ENCODE measurements around the gene CACNA2D3.

CACNA2D3 gene

GRCh38 chr3:54131026-54131605, 8.8 kb downstream of the CACNA2D3 start:
- no peak for DNase-seq

- no peak for DNase-seq
Observed at GRCh38 chr3:54131890-54132289, 9.5 kb downstream of the CACNA2D3 start.

GRCh38 chr3:54132685-54133084, 10.3 kb downstream of the CACNA2D3 start:
- DNase-seq: no peak

- no peak for DNase-seq
Observed at GRCh38 chr3:54133196-54133595, 10.8 kb downstream of the CACNA2D3 start.

GRCh38 chr3:54134155-54134554, 11.8 kb downstream of the CACNA2D3 start:
- no peak for DNase-seq

GRCh38 chr3:54134713-54135112, 12.4 kb downstream of the CACNA2D3 start:
- no peak for DNase-seq

GRCh38 chr3:54137311-54137710, 15.0 kb downstream of the CACNA2D3 start:
- no peak for DNase-seq

- DNase-seq: no peak
Observed at GRCh38 chr3:54138937-54139547, 16.7 kb downstream of the CACNA2D3 start.

GRCh38 chr3:54139630-54140029, 17.3 kb downstream of the CACNA2D3 start:
- no peak for DNase-seq

GRCh38 chr3:54144284-54144683, 21.9 kb downstream of the CACNA2D3 start:
- DNase-seq: no peak

- DNase-seq: peak; percentile 18
Observed at GRCh38 chr3:54146506-54147239, 24.3 kb downstream of the CACNA2D3 start.

GRCh38 chr3:54150864-54151467, 28.6 kb downstream of the CACNA2D3 start:
- no peak for DNase-seq

GRCh38 chr3:54153477-54153876, 31.1 kb downstream of the CACNA2D3 start:
- DNase-seq: no peak

- no peak for DNase-seq
Observed at GRCh38 chr3:54157860-54158259, 35.5 kb downstream of the CACNA2D3 start.

GRCh38 chr3:54159917-54160316, 37.6 kb downstream of the CACNA2D3 start:
- no peak for DNase-seq

- DNase-seq: no peak
Observed at GRCh38 chr3:54163441-54163840, 41.1 kb downstream of the CACNA2D3 start.

GRCh38 chr3:54164192-54164975, 42.0 kb downstream of the CACNA2D3 start:
- no peak for DNase-seq

- no peak for DNase-seq
Observed at GRCh38 chr3:54165865-54166264, 43.5 kb downstream of the CACNA2D3 start.

GRCh38 chr3:54167999-54168398, 45.6 kb downstream of the CACNA2D3 start:
- no peak for DNase-seq

- no peak for DNase-seq
Observed at GRCh38 chr3:54168451-54168850, 46.1 kb downstream of the CACNA2D3 start.

- no peak for DNase-seq
Observed at GRCh38 chr3:54169524-54169923, 47.2 kb downstream of the CACNA2D3 start.

GRCh38 chr3:54171509-54171908, 49.2 kb downstream of the CACNA2D3 start:
- DNase-seq: no peak

- no peak for DNase-seq
Observed at GRCh38 chr3:54171951-54172350, 49.6 kb downstream of the CACNA2D3 start.
